H1 (cell line): Measurements from ENCODE around the gene CYP27B1. TPM values are rescaled to one million over a fixed set of nuclear protein-coding genes. Genes with fewer than 3 reads are reported as not detected.

Source experiments
- ATF2 ChIP-seq: IDR thresholded peaks from 2 replicates; pipeline ENCODE4 v1.6.1; 2012; ENCODE audit warnings: low read length, inconsistent platforms
- BCL11A ChIP-seq, 2 experiments: IDR thresholded peaks; one replicate each; pipeline ENCODE4 v1.6.1; 2011; ENCODE audit warnings: low read depth in 2 of 2, low read length in 2 of 2, mild to moderate bottlenecking in 2 of 2
- TAF7 ChIP-seq: optimal IDR thresholded peaks from 2 replicates; pipeline ENCODE3; 2011; ENCODE audit warnings: low read depth, mild to moderate bottlenecking, inconsistent platforms, low read length, moderate library complexity, borderline replicate concordance
- polyA plus RNA-seq, 7 experiments: library from polyadenylated mRNA; depleted of rRNA in 3 of 7; stranded (reverse) in 5 of 7; unstranded in 2 of 7; fragments of >200 nt in 5 of 7; fragments of 200-250 nt in 2 of 7; gene quantifications; 1 replicate in 5 of 7; 2 replicates in 1 of 7; 4 replicates in 1 of 7; pipeline versions ENCODE4 v1.2.1 to v1.2.3, GENCODE V29; 2011 to 2013; ENCODE audit warnings: missing spikeins in 2 of 7, mixed read lengths in 2 of 7
- total RNA-seq: library from RNA; stranded (reverse); fragmentation: NEBNext Ultra II Directional; extraction: Animal tissue kit (Norgen Biotek cat#: 25700); gene quantifications from 2 replicates; pipeline ENCODE4 v1.2.1, GENCODE V29; 2021

CYP27B1 gene
- total and polyA plus RNA-seq, 2 of the 8 experiments (the other 6 are each of a cell fraction or from before 2014, with no cell fraction given) = 2.9 to 3.3 TPM

DNA sequence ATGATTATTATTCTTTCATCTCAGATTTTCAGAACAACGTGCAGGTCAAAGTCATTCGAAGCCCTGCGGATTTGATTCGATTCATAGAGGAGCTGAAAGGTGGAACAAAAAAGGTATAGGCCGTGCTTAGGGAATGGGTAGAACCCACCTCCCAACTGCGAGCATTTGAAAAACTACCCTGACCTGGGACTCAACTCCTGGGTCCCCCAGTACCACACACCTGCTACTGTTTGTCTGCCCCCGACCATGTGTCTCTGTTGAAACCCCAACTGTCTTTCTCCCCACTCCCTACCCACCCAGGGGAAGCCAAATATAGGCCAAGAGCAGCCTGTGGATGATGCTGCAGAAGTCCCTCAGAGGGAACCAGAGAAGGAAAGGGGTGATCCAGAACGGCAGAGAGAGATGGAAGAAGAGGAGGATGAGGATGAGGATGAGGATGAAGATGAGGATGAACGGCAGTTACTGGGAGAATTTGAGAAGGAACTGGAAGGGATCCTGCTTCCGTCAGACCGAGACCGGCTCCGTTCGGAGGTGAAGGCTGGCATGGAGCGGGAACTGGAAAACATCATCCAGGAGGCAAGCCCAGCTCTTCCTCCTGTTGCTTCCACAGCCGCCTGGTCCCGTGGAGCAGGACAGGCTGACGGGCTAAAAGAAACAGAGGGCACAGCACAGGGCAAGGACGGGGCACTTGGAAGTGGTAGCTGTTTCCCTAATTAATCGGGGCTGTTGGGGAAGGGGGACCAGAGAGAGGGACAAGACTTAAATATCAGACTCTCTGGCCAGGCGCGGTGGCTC is 48.8 kb downstream of the CYP27B1 start (continued):
- TF ChIP-seq ATF2 = no peak
- TF ChIP-seq BCL11A (IDR thresholded peaks at IDR 0.05; ENCODE audit: low read depth in 2 of 2, low read length in 2 of 2) = no peak
- TF ChIP-seq TAF7 = no peak
